Chondrocyte (in vitro differentiated cells): ENCODE results near the gene NRN1. TPM values are rescaled to one million over a fixed set of nuclear protein-coding genes. Genes with fewer than 3 reads are reported as not detected.
"Not testable (repeated sequence)": the region's sequence is repeated elsewhere in the genome, so short reads cannot be mapped to it uniquely, and the experiment has no call there.

Source experiments
- DNase-seq: peaks from one replicate; pipeline ENCODE4 v3.0.0; 2021; ENCODE audit warnings: mixed read lengths, low spot score
- H3K27ac Mint-ChIP-seq: one replicate; pipeline ENCODE4 v1.8.0; 2021; ENCODE audit warnings: mild to moderate bottlenecking, moderate library complexity, mixed read lengths; ENCODE audit not compliant: unreplicated experiment
- H3K27me3 Mint-ChIP-seq: 2 replicates; pipeline ENCODE4 v1.8.0; 2021; ENCODE audit warnings: low read depth, mixed read lengths
- H3K36me3 Mint-ChIP-seq: 2 replicates; pipeline ENCODE4 v1.8.0; 2021; ENCODE audit warnings: low read depth, mixed read lengths
- H3K4me1 Mint-ChIP-seq: 2 replicates; pipeline ENCODE4 v1.8.0; 2021; ENCODE audit warnings: low read depth, mild to moderate bottlenecking, mixed read lengths
- H3K4me3 Mint-ChIP-seq: one replicate; pipeline ENCODE4 v1.8.0; 2021; ENCODE audit warnings: mild to moderate bottlenecking, moderate library complexity, mixed read lengths; ENCODE audit not compliant: unreplicated experiment
- H3K9me3 Mint-ChIP-seq: 2 replicates; pipeline ENCODE4 v1.8.0; 2021; ENCODE audit warnings: low read depth, mixed read lengths
- total RNA-seq: library from RNA; stranded (reverse); gene quantifications from 3 replicates; pipeline ENCODE4 v1.2.1, GENCODE V29; 2021
- TF ChIP-seq, protein P1 (sequence below): fragments of 200-600 bp; sonication (generic); IDR thresholded peaks from 2 replicates; pipeline ENCODE4 v1.5.0; 2021; ENCODE audit warnings: antibody characterized with exemption, mild to moderate bottlenecking, moderate library complexity

The NRN1 gene
- total RNA-seq, 1 donor from 2014 or later: 3.1 TPM

DNA sequence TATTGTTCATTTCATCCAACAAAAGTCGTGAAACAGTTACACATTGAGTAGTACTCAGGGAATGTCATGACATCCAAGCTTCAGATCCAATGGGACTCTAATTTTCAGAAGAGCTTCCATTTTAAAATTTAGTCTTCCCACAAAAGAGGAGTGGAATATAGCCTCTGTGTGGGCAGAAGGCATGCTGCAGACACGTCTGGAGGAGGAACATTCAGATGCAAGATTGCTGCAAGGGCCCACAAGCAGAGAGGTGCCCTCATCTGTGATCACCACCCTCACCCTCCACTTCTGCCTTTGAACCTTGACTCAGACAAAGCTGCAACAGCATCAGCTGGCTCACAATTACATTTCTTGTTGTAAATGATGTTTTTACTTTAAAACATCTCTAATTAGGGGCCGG is 29.9 kb downstream of the NRN1 start:
- Mint-ChIP-seq H3K4me1 (peaks cover 6% of the 10 kb centered on the region), H3K36me3 (peaks cover 1% of the 10 kb centered on the region), H3K9me3 (peaks cover 3% of the 10 kb centered on the region), H3K27me3 (peaks cover 4% of the 10 kb centered on the region), H3K4me3 (no peak overlapping the region), H3K27ac (no peak overlapping the region)
- DNase-seq: no peak
- TF ChIP-seq, protein P1, sequence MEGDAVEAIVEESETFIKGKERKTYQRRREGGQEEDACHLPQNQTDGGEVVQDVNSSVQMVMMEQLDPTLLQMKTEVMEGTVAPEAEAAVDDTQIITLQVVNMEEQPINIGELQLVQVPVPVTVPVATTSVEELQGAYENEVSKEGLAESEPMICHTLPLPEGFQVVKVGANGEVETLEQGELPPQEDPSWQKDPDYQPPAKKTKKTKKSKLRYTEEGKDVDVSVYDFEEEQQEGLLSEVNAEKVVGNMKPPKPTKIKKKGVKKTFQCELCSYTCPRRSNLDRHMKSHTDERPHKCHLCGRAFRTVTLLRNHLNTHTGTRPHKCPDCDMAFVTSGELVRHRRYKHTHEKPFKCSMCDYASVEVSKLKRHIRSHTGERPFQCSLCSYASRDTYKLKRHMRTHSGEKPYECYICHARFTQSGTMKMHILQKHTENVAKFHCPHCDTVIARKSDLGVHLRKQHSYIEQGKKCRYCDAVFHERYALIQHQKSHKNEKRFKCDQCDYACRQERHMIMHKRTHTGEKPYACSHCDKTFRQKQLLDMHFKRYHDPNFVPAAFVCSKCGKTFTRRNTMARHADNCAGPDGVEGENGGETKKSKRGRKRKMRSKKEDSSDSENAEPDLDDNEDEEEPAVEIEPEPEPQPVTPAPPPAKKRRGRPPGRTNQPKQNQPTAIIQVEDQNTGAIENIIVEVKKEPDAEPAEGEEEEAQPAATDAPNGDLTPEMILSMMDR: no peak

DNA sequence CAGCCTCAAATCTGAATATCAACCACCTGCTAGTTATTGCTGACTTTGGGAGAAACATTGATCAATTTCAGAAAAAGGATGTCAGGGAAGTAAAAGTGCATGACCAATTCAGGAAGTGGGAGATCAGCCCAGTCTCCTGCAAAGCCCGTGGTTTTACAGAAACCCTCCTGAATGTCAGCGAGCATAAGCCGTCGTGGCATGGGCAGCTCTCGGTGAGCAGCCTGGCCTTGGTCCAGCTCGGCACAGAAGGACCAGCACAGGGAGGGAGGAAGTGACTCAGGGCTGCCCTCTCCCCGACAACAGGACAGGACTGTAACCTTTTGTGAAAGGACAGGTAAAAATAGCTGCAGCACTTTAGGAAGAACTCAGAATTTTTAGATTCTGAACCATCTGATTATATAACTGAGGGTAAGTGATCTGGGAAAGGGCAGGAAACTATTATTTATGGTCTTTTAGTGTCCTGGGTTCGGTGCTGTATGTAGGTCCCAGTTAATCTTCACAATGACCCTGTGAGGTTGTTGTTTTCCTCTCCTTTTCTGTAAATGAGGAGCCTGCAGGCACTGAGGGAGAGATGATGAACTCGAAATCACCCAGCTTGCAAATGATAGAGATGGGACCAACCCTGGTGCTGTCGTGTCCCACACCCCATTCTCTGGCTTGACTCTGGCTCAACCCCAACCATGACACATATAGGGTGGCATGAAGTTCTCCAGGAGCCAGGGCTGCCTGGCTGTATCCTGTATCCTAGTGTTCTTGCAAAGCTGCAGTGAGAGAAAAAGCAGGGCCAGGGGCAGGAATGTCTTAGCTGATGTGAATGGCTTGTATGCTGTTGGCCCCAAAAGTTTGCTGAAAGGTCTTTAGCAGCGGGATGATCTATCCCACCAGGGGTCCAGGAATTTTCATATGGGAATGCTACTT is 37.6 kb downstream of the NRN1 start:
- H3K4me1 Mint-ChIP-seq: peaks cover 16% of the 10 kb centered on the region
- H3K27me3 Mint-ChIP-seq: no peaks in the 10 kb centered on the region
- TF ChIP-seq, protein P1: no peak
- no peak for DNase-seq
- peak overlapping the region; percentile 78 for H3K27ac Mint-ChIP-seq
- no peaks in the 10 kb centered on the region for H3K9me3 Mint-ChIP-seq
- H3K4me3 Mint-ChIP-seq: no peak overlapping the region
- H3K36me3 Mint-ChIP-seq: no peaks in the 10 kb centered on the region

DNA sequence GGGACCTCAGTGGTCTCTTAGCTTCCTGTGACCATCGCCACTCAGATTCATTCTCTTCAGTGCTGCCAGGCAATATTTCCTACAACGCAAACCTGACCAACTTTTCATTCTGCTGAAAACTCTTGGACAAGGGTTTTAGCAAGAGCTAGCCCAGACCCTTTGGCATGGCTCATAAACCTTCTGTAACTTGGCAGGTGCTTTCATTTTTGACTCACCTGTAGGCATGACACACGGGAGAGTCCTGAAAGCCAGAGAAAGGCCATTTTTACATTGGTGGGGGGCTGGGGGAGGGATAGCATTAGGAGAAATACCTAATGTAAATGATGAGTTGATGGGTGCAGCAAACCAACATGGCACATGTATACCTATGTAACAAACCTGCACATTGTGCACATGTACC is 38.7 kb downstream of the NRN1 start:
- H3K4me3 Mint-ChIP-seq, DNase-seq, H3K27me3 Mint-ChIP-seq, H3K36me3 Mint-ChIP-seq, H3K9me3 Mint-ChIP-seq, H3K27ac Mint-ChIP-seq: not testable (repeated sequence)
- peaks cover 16% of the 10 kb centered on the region for H3K4me1 Mint-ChIP-seq

DNA sequence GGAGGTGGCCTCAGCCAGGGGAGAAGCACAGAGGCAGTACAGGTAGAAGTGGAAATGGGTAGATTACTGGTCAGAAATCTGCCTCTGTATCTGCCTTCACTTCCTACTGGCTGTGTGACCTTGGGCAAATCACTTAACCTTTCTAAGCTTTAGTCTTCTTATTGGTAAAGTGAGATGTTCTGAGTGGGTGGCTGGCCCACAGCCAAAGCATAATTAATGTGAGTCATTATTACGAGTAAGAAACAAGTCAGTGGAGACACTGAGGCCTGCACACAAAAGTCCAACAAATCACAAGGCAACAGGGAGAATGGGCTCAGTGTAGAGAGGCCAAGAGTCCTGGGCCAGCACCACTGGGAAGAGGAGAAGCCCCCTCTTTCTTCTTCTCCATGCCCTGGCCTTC is 39.1 kb downstream of the NRN1 start:
- H3K27me3 Mint-ChIP-seq: no peaks in the 10 kb centered on the region
- peaks cover 16% of the 10 kb centered on the region for H3K4me1 Mint-ChIP-seq
- TF ChIP-seq, protein P1: no peak
- H3K4me3 Mint-ChIP-seq: no peak overlapping the region
- no peaks in the 10 kb centered on the region for H3K9me3 Mint-ChIP-seq
- no peak for DNase-seq
- no peak overlapping the region for H3K27ac Mint-ChIP-seq
- H3K36me3 Mint-ChIP-seq: no peaks in the 10 kb centered on the region

DNA sequence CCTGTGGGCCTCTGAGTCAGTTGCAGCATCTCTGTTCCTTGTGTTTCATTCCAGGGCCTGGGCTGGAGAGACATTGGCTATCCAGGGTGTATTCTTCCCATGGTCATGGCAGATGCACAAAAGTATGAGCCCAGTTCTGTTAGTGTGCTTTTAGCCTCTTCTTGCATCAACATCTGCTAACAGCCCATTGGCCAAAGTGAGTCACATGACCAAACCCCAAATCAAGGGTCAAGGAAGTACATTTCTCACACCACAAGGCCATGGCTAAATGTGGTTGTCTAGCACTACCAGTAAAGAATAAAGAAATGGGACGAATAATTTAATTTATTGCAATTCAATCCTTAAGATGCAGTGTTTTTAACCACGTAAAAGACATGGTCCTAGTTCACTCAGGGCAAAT is 43.9 kb downstream of the NRN1 start:
- TF ChIP-seq, protein P1: no peak

DNA sequence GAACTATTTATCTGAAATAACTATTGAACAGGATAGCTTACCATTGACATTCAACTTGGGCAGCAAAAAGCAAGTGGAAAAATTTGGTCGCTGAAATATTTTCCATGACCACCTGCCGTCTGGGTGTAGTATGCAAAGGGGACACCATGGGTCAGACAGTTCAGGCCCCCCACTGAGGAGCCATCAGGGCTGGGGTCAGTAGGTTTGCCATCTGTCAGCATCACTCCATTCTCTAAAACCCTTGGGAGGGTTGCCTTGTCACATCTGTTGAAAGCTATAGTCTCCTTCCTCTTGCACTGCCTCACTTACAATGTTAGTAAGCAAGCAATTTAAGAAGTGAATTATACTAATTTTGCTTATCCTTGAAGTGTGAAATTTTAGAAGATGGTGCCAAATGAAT is 44.9 kb downstream of the NRN1 start:
- TF ChIP-seq, protein P1: no peak
- Mint-ChIP-seq H3K27me3 (peaks cover 10% of the 10 kb centered on the region), H3K4me3 (no peak overlapping the region), H3K4me1 (no peaks in the 10 kb centered on the region), H3K27ac (no peak overlapping the region), H3K9me3 (no peaks in the 10 kb centered on the region), H3K36me3 (no peaks in the 10 kb centered on the region)
- no peak for DNase-seq

More for the DNA sequence above, 43.9 kb downstream of the NRN1 start:
- no peak for DNase-seq
- Mint-ChIP-seq H3K36me3 (no peaks in the 10 kb centered on the region), H3K9me3 (no peaks in the 10 kb centered on the region), H3K27ac (no peak overlapping the region), H3K4me3 (no peak overlapping the region), H3K4me1 (no peaks in the 10 kb centered on the region), H3K27me3 (peaks cover 10% of the 10 kb centered on the region)
